HCT116 (cell line): ENCODE results near the gene FOXK1.

Experiments
- ATF3 ChIP-seq: IDR thresholded peaks from 2 replicates; pipeline ENCODE4 v1.6.1; 2012
- FOSL1 ChIP-seq: IDR thresholded peaks from 2 replicates; pipeline ENCODE4 v1.6.1; 2012; ENCODE audit warnings: low read depth
- MAX ChIP-seq: IDR thresholded peaks from 2 replicates; pipeline ENCODE4 v1.6.1; 2012
- POLR2A ChIP-seq: IDR thresholded peaks from 2 replicates; pipeline ENCODE4 v1.7.0; 2011; ENCODE audit warnings: borderline replicate concordance; ENCODE audit not compliant: insufficient read depth, insufficient read length; ENCODE audit errors: extremely low read depth
- POLR2AphosphoS5 ChIP-seq: IDR thresholded peaks from 2 replicates; pipeline ENCODE4 v1.6.1; 2011; ENCODE audit warnings: mild to moderate bottlenecking, low read depth, low read length, moderate library complexity
- SIN3A ChIP-seq: IDR thresholded peaks from 2 replicates; pipeline ENCODE4 v1.6.1; 2012; ENCODE audit warnings: low read depth
- SP1 ChIP-seq: IDR thresholded peaks from 2 replicates; pipeline ENCODE4 v1.6.1; 2012; ENCODE audit warnings: low read depth
- SRF ChIP-seq: IDR thresholded peaks from 2 replicates; pipeline ENCODE4 v1.6.1; 2012; ENCODE audit warnings: low read depth
- TCF7L2 ChIP-seq: IDR thresholded peaks from 2 replicates; pipeline ENCODE4 v1.7.0; 2011; ENCODE audit warnings: borderline replicate concordance, inconsistent platforms; ENCODE audit not compliant: insufficient read depth, insufficient read length; ENCODE audit errors: extremely low read depth
- TF ChIP-seq, protein P1 (sequence below), 3 experiments: fragments of 200-600 bp in 1 of 3; sonication (generic) in 1 of 3; IDR thresholded peaks in 2 of 3; conservative IDR thresholded peaks in 1 of 3; 2 replicates each; pipeline ENCODE4 v1.5.1; 2012 to 2017; ENCODE audit warnings: low read depth in 2 of 3, low read length in 2 of 3, antibody characterized with exemption in 1 of 3, borderline replicate concordance in 1 of 3, control low read depth in 1 of 3, mild to moderate bottlenecking in 1 of 3, mixed read lengths in 1 of 3, mixed run types in 1 of 3, moderate library complexity in 1 of 3; ENCODE audit not compliant: insufficient read depth in 1 of 3
- TF ChIP-seq, protein P2 (sequence below): IDR thresholded peaks from 2 replicates; pipeline ENCODE4 v1.6.1; 2012; ENCODE audit warnings: low read depth

- TF ChIP-seq, protein P1, sequence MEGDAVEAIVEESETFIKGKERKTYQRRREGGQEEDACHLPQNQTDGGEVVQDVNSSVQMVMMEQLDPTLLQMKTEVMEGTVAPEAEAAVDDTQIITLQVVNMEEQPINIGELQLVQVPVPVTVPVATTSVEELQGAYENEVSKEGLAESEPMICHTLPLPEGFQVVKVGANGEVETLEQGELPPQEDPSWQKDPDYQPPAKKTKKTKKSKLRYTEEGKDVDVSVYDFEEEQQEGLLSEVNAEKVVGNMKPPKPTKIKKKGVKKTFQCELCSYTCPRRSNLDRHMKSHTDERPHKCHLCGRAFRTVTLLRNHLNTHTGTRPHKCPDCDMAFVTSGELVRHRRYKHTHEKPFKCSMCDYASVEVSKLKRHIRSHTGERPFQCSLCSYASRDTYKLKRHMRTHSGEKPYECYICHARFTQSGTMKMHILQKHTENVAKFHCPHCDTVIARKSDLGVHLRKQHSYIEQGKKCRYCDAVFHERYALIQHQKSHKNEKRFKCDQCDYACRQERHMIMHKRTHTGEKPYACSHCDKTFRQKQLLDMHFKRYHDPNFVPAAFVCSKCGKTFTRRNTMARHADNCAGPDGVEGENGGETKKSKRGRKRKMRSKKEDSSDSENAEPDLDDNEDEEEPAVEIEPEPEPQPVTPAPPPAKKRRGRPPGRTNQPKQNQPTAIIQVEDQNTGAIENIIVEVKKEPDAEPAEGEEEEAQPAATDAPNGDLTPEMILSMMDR (IDR thresholded peaks at IDR 0.05 in 2 of 3, conservative IDR thresholded peaks at IDR 0.05 in 1 of 3; ENCODE audit: borderline replicate concordance in 1 of 3, insufficient read depth in 1 of 3, low read depth in 2 of 3, low read length in 2 of 3) = no peak
- TF ChIP-seq POLR2A = no peak
- TF ChIP-seq, protein P2, sequence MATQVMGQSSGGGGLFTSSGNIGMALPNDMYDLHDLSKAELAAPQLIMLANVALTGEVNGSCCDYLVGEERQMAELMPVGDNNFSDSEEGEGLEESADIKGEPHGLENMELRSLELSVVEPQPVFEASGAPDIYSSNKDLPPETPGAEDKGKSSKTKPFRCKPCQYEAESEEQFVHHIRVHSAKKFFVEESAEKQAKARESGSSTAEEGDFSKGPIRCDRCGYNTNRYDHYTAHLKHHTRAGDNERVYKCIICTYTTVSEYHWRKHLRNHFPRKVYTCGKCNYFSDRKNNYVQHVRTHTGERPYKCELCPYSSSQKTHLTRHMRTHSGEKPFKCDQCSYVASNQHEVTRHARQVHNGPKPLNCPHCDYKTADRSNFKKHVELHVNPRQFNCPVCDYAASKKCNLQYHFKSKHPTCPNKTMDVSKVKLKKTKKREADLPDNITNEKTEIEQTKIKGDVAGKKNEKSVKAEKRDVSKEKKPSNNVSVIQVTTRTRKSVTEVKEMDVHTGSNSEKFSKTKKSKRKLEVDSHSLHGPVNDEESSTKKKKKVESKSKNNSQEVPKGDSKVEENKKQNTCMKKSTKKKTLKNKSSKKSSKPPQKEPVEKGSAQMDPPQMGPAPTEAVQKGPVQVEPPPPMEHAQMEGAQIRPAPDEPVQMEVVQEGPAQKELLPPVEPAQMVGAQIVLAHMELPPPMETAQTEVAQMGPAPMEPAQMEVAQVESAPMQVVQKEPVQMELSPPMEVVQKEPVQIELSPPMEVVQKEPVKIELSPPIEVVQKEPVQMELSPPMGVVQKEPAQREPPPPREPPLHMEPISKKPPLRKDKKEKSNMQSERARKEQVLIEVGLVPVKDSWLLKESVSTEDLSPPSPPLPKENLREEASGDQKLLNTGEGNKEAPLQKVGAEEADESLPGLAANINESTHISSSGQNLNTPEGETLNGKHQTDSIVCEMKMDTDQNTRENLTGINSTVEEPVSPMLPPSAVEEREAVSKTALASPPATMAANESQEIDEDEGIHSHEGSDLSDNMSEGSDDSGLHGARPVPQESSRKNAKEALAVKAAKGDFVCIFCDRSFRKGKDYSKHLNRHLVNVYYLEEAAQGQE = no peak
- TF ChIP-seq FOSL1 = no peak
- TF ChIP-seq SP1 = no peak
- TF ChIP-seq ATF3 = no peak
- no peak for TF ChIP-seq SRF
- TF ChIP-seq SIN3A = no peak
- TF ChIP-seq TCF7L2 = no peak
- TF ChIP-seq POLR2AphosphoS5 = no peak
- no peak for TF ChIP-seq MAX
Measured at GRCh38 chr7:4684846-4685245, 2.8 kb downstream of the FOXK1 start.
